Duodenal mucosa (tissue), 2 donors: Measurements from ENCODE around the gene AHRR.
"Not testable (repeated sequence)": the region's sequence is repeated elsewhere in the genome, so short reads cannot be mapped to it uniquely, and the experiment has no call there.

Experiments
- H3K27ac ChIP-seq: one replicate; pipeline ENCODE4 v1.7.0; 2013; ENCODE audit warnings: low read depth, low read length
- H3K27me3 ChIP-seq, 2 donors: one replicate each; pipeline ENCODE4 v1.7.0; 2013; ENCODE audit warnings: low read length in 2 of 2, control low read depth in 1 of 2; ENCODE audit not compliant: insufficient read depth in 2 of 2, control insufficient read depth in 1 of 2
- H3K36me3 ChIP-seq, 2 donors: one replicate each; pipeline ENCODE4 v1.7.0; 2013; ENCODE audit warnings: low read length in 2 of 2, control low read depth in 1 of 2; ENCODE audit not compliant: insufficient read depth in 2 of 2, control insufficient read depth in 1 of 2
- H3K4me1 ChIP-seq, 2 donors: one replicate each; pipeline ENCODE4 v1.7.0; 2013; ENCODE audit warnings: low read length in 2 of 2, control low read depth in 1 of 2; ENCODE audit not compliant: insufficient read depth in 2 of 2, control insufficient read depth in 1 of 2
- H3K4me3 ChIP-seq, 2 donors: one replicate each; pipeline ENCODE4 v1.7.0; 2013; ENCODE audit warnings: low read length in 2 of 2, low read depth in 1 of 2
- H3K9ac ChIP-seq, 2 donors: one replicate each; pipeline ENCODE4 v1.7.0; 2013; ENCODE audit warnings: low read length in 2 of 2, low read depth in 1 of 2
- H3K9me3 ChIP-seq, 2 donors: one replicate each; pipeline ENCODE4 v1.7.0; 2013; ENCODE audit warnings: low read length in 2 of 2, control low read depth in 1 of 2; ENCODE audit not compliant: control insufficient read depth in 1 of 2

The AHRR gene

DNA sequence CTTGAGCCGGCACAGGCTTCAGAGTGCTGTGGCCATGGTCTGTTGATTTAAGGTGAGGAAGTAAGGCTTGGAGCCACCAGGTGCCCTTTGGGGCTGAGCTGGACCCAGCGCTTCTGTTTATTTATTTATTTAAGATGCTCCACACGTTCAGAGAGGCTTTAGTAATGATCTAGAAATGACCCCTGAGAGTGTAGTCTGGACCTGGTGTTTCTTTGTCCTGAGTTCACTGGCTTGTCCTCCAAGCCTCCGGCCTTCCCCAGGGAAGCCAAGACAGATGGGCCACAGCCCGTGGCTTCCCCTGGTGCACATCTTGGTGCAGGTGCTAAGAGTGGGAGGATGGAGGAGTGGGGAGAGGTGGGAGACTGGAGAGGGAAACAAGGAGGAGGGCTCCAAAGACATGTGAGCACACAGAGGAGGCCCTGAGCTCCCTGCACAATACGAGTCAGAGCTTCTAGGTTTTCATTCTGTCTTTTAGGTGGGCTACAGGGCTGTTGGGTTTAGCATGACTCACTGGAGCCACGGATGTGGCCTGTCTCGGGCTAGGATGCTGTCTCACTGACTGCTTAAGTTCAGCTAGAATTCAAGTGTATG is 56.9 kb downstream of the AHRR start:
- Histone ChIP-seq H3K36me3 (no peaks in the 10 kb centered on the region), H3K27me3 (peaks cover 0 to 9% of the 10 kb centered on the region in 2 donors), H3K4me3 (no peak overlapping the region), H3K27ac (no peak overlapping the region), H3K4me1 (peaks cover 0 to under 1% of the 10 kb centered on the region in 2 donors), H3K9me3 (no peaks in the 10 kb centered on the region), H3K9ac (no peak overlapping the region)

- H3K9me3 ChIP-seq = no peaks in the 10 kb centered on the region
Measured at GRCh38 chr5:378976-379742, 57.6 kb downstream of the AHRR start.

GRCh38 chr5:380701-381309 is 59.3 kb downstream of the AHRR start:
- H3K4me1 ChIP-seq = no peaks in the 10 kb centered on the region
- no peak overlapping the region for H3K27ac ChIP-seq
- no peak overlapping the region for H3K9ac ChIP-seq
- H3K4me3 ChIP-seq = no peak overlapping the region
- no peaks in the 10 kb centered on the region for H3K27me3 ChIP-seq
- no peaks in the 10 kb centered on the region for H3K36me3 ChIP-seq
- H3K9me3 ChIP-seq = peaks cover 3 to 6% of the 10 kb centered on the region in 2 donors

More at GRCh38 chr5:378976-379742, 57.6 kb downstream of the AHRR start:
- Histone ChIP-seq H3K4me3 (no peak overlapping the region), H3K27me3 (peaks cover 0 to 9% of the 10 kb centered on the region in 2 donors), H3K9ac (no peak overlapping the region), H3K36me3 (no peaks in the 10 kb centered on the region), H3K4me1 (no peaks in the 10 kb centered on the region), H3K27ac (no peak overlapping the region)

- H3K27ac ChIP-seq = no peak overlapping the region
- H3K27me3 ChIP-seq = no peaks in the 10 kb centered on the region
- no peaks in the 10 kb centered on the region for H3K4me1 ChIP-seq
- H3K9ac ChIP-seq = no peak overlapping the region
- no peaks in the 10 kb centered on the region for H3K36me3 ChIP-seq
- H3K9me3 ChIP-seq = peaks cover 3 to 6% of the 10 kb centered on the region in 2 donors
- no peak overlapping the region for H3K4me3 ChIP-seq
Measured at GRCh38 chr5:383066-383465, 61.6 kb downstream of the AHRR start.

DNA sequence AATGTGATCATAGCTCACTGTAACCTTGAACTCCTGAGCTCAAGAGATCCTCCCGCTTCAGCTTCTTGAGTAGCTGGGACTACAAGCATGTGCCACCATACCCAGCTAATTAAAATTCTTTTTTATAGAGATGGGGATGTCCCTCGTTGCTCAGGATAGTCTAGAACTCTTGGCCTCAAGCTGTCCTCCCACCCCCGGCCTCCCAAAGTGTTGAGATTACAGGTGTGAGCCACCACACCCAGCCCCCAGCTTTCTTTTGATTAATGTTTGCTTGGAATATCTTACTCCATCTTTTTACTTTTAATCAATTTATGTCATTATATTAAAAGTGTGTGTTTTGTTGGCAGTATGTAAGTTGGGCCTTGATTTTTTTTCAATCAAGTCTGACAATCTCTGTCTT is 62.1 kb downstream of the AHRR start:
- Histone ChIP-seq H3K36me3 (no peaks in the 10 kb centered on the region), H3K27me3 (no peaks in the 10 kb centered on the region), H3K27ac (no peak overlapping the region), H3K9me3 (peaks cover 3 to 6% of the 10 kb centered on the region in 2 donors), H3K4me1 (no peaks in the 10 kb centered on the region), H3K9ac (no peak overlapping the region), H3K4me3 (no peak overlapping the region)

DNA sequence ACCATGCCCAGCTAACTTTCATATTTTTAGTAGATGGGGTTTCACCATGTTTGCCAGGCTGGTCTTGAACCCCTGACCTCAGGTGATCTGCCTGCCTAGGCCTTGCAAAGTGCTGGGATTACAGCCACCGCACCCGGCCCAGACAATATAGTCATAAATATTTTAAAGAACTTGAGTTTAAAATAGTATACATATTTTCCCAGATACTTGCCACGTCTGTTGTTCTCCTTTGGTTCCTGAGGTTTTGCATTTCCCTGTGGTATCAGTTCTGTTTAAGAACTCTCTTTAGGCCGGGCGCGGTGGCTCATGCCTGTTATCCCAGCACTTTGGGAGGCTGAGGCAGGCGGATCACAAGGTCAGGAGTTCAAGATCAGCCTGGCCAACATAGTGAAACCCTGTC is 63.1 kb downstream of the AHRR start:
- H3K36me3 ChIP-seq, H3K27me3 ChIP-seq, H3K4me3 ChIP-seq, H3K27ac ChIP-seq, H3K9me3 ChIP-seq, H3K9ac ChIP-seq, H3K4me1 ChIP-seq: not testable (repeated sequence)

DNA sequence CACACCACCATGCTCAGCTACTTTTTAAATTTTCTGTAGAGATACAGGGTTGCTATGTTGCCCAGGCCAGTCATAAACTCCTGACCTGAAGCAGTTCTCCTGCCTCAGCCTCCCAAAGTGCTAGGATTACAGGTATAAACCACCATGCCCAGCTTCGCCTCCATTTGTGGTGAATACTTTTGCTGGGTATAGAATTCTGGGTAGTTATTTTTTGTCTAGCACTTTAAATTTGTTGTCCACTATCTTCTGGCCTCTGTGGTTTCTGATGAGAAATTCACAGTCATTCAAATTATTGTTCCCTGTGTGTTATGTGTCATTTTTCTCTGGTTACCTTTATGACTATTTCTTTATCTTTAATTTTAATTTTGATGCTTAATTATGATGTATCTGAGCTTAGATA is 63.8 kb downstream of the AHRR start:
- Histone ChIP-seq H3K27ac (no peak overlapping the region), H3K4me3 (no peak overlapping the region), H3K9ac (no peak overlapping the region), H3K36me3 (no peaks in the 10 kb centered on the region), H3K4me1 (no peaks in the 10 kb centered on the region), H3K27me3 (no peaks in the 10 kb centered on the region), H3K9me3 (peaks cover 3 to 6% of the 10 kb centered on the region in 2 donors)

GRCh38 chr5:386432-387341 is 65.2 kb downstream of the AHRR start:
- H3K9ac ChIP-seq = no peak overlapping the region
- H3K27me3 ChIP-seq = no peaks in the 10 kb centered on the region
- peaks cover 0 to 3% of the 10 kb centered on the region in 2 donors for H3K4me1 ChIP-seq
- no peak overlapping the region for H3K27ac ChIP-seq
- peaks cover 3 to 6% of the 10 kb centered on the region in 2 donors for H3K9me3 ChIP-seq
- H3K36me3 ChIP-seq = no peaks in the 10 kb centered on the region
- H3K4me3 ChIP-seq = no peak overlapping the region

GRCh38 chr5:387491-388265 is 66.2 kb downstream of the AHRR start:
- H3K4me1 ChIP-seq = peaks cover 2 to 8% of the 10 kb centered on the region in 2 donors
- no peaks in the 10 kb centered on the region for H3K27me3 ChIP-seq
- H3K9me3 ChIP-seq = peaks cover 3 to 6% of the 10 kb centered on the region in 2 donors
- no peak overlapping the region for H3K4me3 ChIP-seq
- H3K36me3 ChIP-seq = no peaks in the 10 kb centered on the region
- no peak overlapping the region for H3K9ac ChIP-seq
- H3K27ac ChIP-seq = no peak overlapping the region
